ENCODE measurements around the gene TEPSIN. TPM values are rescaled to one million over a fixed set of nuclear protein-coding genes. Genes with fewer than 3 reads are reported as not detected.

TEPSIN gene
- total RNA-seq, 1 experiment from 2014 or later = 40.7 TPM

DNA sequence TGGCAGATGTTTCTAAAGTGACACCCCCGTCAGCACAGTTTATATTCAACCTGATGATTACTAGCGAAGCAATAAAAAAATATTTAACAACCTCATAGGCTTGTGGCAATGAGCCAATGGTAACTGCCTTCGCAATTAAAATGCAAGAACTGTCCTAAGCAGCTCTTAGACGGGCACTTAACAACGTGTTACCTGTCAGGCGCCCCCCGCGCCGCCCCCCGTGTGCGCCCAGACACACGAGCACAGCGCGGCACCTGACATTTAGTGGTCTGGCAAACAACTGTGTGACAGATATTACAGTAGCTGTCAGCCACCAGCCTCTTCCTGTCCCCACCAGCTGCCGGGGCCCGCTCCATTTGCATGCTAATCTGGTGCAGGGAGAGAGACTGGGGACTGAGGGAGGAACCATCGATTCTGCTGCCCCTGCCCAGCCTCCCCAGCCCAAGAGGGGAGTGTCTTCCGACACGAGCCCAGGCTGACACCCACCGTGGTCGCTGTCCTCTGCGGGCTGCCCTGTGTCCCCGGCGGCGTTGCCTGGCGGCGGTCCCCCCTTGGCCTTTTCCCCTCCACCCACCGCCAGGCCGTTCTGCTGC is 12.9 kb upstream of the TEPSIN start (continued):
- TF ChIP-seq, protein P1, sequence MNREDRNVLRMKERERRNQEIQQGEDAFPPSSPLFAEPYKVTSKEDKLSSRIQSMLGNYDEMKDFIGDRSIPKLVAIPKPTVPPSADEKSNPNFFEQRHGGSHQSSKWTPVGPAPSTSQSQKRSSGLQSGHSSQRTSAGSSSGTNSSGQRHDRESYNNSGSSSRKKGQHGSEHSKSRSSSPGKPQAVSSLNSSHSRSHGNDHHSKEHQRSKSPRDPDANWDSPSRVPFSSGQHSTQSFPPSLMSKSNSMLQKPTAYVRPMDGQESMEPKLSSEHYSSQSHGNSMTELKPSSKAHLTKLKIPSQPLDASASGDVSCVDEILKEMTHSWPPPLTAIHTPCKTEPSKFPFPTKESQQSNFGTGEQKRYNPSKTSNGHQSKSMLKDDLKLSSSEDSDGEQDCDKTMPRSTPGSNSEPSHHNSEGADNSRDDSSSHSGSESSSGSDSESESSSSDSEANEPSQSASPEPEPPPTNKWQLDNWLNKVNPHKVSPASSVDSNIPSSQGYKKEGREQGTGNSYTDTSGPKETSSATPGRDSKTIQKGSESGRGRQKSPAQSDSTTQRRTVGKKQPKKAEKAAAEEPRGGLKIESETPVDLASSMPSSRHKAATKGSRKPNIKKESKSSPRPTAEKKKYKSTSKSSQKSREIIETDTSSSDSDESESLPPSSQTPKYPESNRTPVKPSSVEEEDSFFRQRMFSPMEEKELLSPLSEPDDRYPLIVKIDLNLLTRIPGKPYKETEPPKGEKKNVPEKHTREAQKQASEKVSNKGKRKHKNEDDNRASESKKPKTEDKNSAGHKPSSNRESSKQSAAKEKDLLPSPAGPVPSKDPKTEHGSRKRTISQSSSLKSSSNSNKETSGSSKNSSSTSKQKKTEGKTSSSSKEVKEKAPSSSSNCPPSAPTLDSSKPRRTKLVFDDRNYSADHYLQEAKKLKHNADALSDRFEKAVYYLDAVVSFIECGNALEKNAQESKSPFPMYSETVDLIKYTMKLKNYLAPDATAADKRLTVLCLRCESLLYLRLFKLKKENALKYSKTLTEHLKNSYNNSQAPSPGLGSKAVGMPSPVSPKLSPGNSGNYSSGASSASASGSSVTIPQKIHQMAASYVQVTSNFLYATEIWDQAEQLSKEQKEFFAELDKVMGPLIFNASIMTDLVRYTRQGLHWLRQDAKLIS (CRISPR knock-in tag; IDR thresholded peaks at IDR 0.05; ENCODE audit: borderline replicate concordance) = no peak
- TF ChIP-seq CBFB (CRISPR knock-in tag; IDR thresholded peaks at IDR 0.05; ENCODE audit: low read depth) = no peak
- no peak for TF ChIP-seq ATF1 (CRISPR knock-in tag; IDR thresholded peaks at IDR 0.05)

- Mint-ChIP-seq H3K9me3 (no peaks in the 10 kb centered on the region; the same call in 1 of the 2 replicates), H3K4me1 (peaks cover 24% of the 10 kb centered on the region), H3K27me3 (ENCODE audit: low read depth) (no peaks in the 10 kb centered on the region), H3K36me3 (0 out of 2 replicates have a peak, but pooled peaks cover 6% of the 10 kb centered on the region), H3K27ac (no peak overlapping the region), H3K4me3 (no peak overlapping the region)
- no peak for DNase-seq (ENCODE audit: low spot score)
- ATAC-seq = no peak
- CTCF ChIA-PET = interaction anchor here (1.2 to 1.8 kb wide), 5 partner anchors 150 to 272 kb away, joined by 3 to 9 read pairs (median 4); no protein-coding TSS in a partner anchor
- TF ChIP-seq JAZF1 (CRISPR knock-in tag; IDR thresholded peaks at IDR 0.05) (no peak), ESRRA (CRISPR knock-in tag; IDR thresholded peaks at IDR 0.05; ENCODE audit: borderline replicate concordance) (no peak), TP53 (CRISPR knock-in tag; IDR thresholded peaks at IDR 0.05) (no peak)
- TF ChIP-seq, protein P2, sequence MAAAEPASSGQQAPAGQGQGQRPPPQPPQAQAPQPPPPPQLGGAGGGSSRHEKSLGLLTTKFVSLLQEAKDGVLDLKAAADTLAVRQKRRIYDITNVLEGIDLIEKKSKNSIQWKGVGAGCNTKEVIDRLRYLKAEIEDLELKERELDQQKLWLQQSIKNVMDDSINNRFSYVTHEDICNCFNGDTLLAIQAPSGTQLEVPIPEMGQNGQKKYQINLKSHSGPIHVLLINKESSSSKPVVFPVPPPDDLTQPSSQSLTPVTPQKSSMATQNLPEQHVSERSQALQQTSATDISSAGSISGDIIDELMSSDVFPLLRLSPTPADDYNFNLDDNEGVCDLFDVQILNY (CRISPR knock-in tag; IDR thresholded peaks at IDR 0.05) = no peak
- POLR2A ChIA-PET = no interaction called here
Measured at GRCh38 chr17:81251094-81251708, 12.3 kb upstream of the TEPSIN start.

GRCh38 chr17:81250286-81251093 is 11.6 kb upstream of the TEPSIN start:
- ATAC-seq (no peak), DNase-seq (ENCODE audit: low spot score) (no peak)
- Mint-ChIP-seq H3K27me3 (ENCODE audit: low read depth) (no peaks in the 10 kb centered on the region), H3K36me3 (0 out of 2 replicates have a peak, but pooled peaks cover 6% of the 10 kb centered on the region), H3K4me3 (no peak overlapping the region), H3K4me1 (peaks cover 24% of the 10 kb centered on the region), H3K27ac (no peak overlapping the region), H3K9me3 (no peaks in the 10 kb centered on the region; the same call in 1 of the 2 replicates)
- POLR2A ChIA-PET = no interaction called here
- TF ChIP-seq FOXJ3 (CRISPR knock-in tag; IDR thresholded peaks at IDR 0.05; ENCODE audit: borderline replicate concordance) (no peak), TP53 (CRISPR knock-in tag; IDR thresholded peaks at IDR 0.05) (no peak)
- CTCF ChIA-PET = interaction anchor here (0.7 to 1.8 kb wide), 5 partner anchors 9 to 273 kb away, joined by 3 to 9 read pairs (median 4); no protein-coding TSS in a partner anchor

DNA sequence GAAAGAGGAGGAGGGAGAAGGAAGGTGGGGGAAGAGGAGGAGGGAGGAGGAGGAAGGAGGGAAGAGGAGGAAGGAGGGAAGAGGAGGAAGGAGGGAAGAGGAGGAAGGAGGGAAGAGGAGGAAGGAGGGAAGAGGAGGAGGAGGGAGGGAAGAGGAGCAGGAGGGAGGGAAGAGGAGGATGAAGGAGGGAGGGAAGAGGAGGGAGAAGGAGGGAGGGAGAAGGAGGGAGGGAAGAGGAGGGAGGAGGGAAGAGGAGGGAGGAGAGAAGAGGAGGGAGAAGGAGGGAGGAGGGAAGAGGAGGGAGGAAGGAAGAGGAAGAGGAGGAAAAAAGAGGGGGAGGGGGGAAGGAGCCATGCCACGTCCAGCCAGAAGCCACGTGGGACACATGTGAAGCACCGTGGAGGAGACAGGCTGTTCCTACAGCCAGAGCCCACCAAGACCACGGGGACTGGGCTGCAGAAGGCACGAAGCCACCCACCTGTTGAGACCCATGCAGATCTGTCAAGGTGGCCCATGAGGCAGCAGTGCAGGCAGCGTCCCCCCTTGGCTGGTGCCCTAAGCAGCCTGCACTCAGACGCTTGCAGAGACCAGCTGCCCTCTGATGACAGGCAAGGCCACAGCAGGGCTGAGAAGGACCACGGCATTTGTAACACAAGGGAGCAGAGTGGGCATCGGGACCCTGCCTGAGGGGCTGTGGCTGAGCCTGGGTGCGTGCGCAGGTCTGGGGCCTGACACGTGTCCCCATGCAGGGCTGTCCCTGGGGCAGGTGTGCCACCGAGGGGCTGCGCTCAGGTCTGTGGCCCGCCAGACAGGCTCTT is 10.6 kb upstream of the TEPSIN start:
- no peaks in the 10 kb centered on the region for H3K27me3 Mint-ChIP-seq (ENCODE audit: low read depth)
- H3K27ac Mint-ChIP-seq = no peak overlapping the region
- TF ChIP-seq ZNF671 (CRISPR knock-in tag; IDR thresholded peaks at IDR 0.05) = no peak
- no peak for TF ChIP-seq ZNF121 (CRISPR knock-in tag; IDR thresholded peaks at IDR 0.05)
- TF ChIP-seq CTCF (IDR thresholded peaks at IDR 0.05) = no peak
- TF ChIP-seq ZNF317 (CRISPR knock-in tag; IDR thresholded peaks at IDR 0.05; ENCODE audit: borderline replicate concordance, low read depth) = no peak
- TF ChIP-seq, protein P3, sequence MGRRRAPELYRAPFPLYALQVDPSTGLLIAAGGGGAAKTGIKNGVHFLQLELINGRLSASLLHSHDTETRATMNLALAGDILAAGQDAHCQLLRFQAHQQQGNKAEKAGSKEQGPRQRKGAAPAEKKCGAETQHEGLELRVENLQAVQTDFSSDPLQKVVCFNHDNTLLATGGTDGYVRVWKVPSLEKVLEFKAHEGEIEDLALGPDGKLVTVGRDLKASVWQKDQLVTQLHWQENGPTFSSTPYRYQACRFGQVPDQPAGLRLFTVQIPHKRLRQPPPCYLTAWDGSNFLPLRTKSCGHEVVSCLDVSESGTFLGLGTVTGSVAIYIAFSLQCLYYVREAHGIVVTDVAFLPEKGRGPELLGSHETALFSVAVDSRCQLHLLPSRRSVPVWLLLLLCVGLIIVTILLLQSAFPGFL (CRISPR knock-in tag; IDR thresholded peaks at IDR 0.05; ENCODE audit: borderline replicate concordance) = no peak
- no peak for TF ChIP-seq SP1 (CRISPR knock-in tag; conservative IDR thresholded peaks at IDR 0.05)
- CTCF ChIA-PET = interaction anchor here (1.2 kb wide), 1 partner anchor 10 kb away, joined by 4 read pairs; no protein-coding TSS in a partner anchor
- ATAC-seq = no peak
- H3K4me3 Mint-ChIP-seq = no peak overlapping the region
- peaks cover 14% of the 10 kb centered on the region for H3K4me1 Mint-ChIP-seq
- no peak for DNase-seq (ENCODE audit: low spot score)
- POLR2A ChIA-PET = no interaction called here
- no peaks in the 10 kb centered on the region; the same call in 1 of the 2 replicates for H3K9me3 Mint-ChIP-seq
- 0 out of 2 replicates have a peak, but pooled peaks cover 6% of the 10 kb centered on the region for H3K36me3 Mint-ChIP-seq

Measured in WTC11 (cell line).